Panc1 (cell line): Measurements from ENCODE around the gene SH3BP1. TPM values are rescaled to one million over a fixed set of nuclear protein-coding genes. Genes with fewer than 3 reads are reported as not detected.

Source experiments
- ATAC-seq: fragments of 200-7000 bp; cut with Tn5 transposase; 2 replicates; pipeline ENCODE4 v1.9.1; 2020; ENCODE audit warnings: mild to moderate bottlenecking, moderate library complexity
- BruUV-seq: library from RNA; stranded (reverse); fragments of 400-500 nt; replicated peaks from 2 replicates; lab custom pipeline; 2021; lab: Mats Ljungman, UMichigan
- CTCF ChIA-PET: fragments of 300-600 bp; sonication (Branson Sonifier 250); formaldehyde crosslinking; loops from one replicate; lab custom pipeline; 2022; ENCODE audit warnings: antibody characterized with exemption; lab: Charles Lee
- POLR2A ChIA-PET: fragments of 300-600 bp; sonication (Branson Sonifier 250); formaldehyde crosslinking; loops from one replicate; lab custom pipeline; 2022; ENCODE audit warnings: antibody characterized with exemption; lab: Charles Lee
- DNase-seq: peaks from one replicate; pipeline ENCODE4 v3.0.0-alpha.2; 2010; ENCODE audit warnings: low read depth, low spot score
- H3K27ac ChIP-seq: 2 replicates; pipeline ENCODE4 v1.5.1; 2011; ENCODE audit warnings: mild to moderate bottlenecking, low read length, inconsistent platforms
- H3K27me3 ChIP-seq: fragments of 200-500 bp; sonication (Bioruptor generic); 2 replicates; pipeline ENCODE4 v1.6.0; 2014; ENCODE audit warnings: low read length, inconsistent platforms; ENCODE audit not compliant: control insufficient read depth, insufficient read depth
- H3K36me3 ChIP-seq: fragments of 200-500 bp; sonication (Bioruptor generic); 2 replicates; pipeline ENCODE4 v1.5.1; 2014; ENCODE audit warnings: inconsistent platforms, mild to moderate bottlenecking, low read length, moderate library complexity; ENCODE audit not compliant: control insufficient read depth, insufficient read depth
- H3K4me1 ChIP-seq: 2 replicates; pipeline ENCODE4 v1.5.1; 2011; ENCODE audit warnings: inconsistent platforms, mild to moderate bottlenecking, low read length, moderate library complexity; ENCODE audit not compliant: control insufficient read depth, insufficient read depth
- H3K4me3 ChIP-seq, 2 experiments: 2 replicates each; pipeline ENCODE4 v1.5.1; 2011 to 2012; ENCODE audit warnings: low read depth in 2 of 2, low read length in 2 of 2, mild to moderate bottlenecking in 2 of 2, inconsistent platforms in 1 of 2, moderate library complexity in 1 of 2
- H3K9me3 ChIP-seq: fragments of 200-500 bp; sonication (Bioruptor generic); 2 replicates; pipeline ENCODE4 v1.5.1; 2014; ENCODE audit warnings: low read depth, mild to moderate bottlenecking, inconsistent platforms, low read length, moderate library complexity; ENCODE audit not compliant: control insufficient read depth, insufficient read depth
- POLR2AphosphoS5 ChIP-seq: IDR thresholded peaks from 2 replicates; pipeline ENCODE4 v1.6.1; 2012; ENCODE audit warnings: mild to moderate bottlenecking, low read depth, low read length, moderate library complexity
- SIN3A ChIP-seq: IDR thresholded peaks from 2 replicates; pipeline ENCODE4 v1.6.1; 2012; ENCODE audit warnings: low read depth, mild to moderate bottlenecking, low read length, moderate library complexity, borderline replicate concordance; ENCODE audit not compliant: insufficient read depth
- TCF7L2 ChIP-seq: IDR thresholded peaks from 2 replicates; pipeline ENCODE4 v1.6.1; 2011; ENCODE audit warnings: mild to moderate bottlenecking, low read depth, low read length, inconsistent platforms
- in situ Hi-C: cut with HindIII; loops from 2 replicates; pipeline ENCODE4 v1.10.0; 2016; ENCODE audit warnings: low sequenced_read_pairs, low pct_unique_long_range_greater_than_20kb
- intact Hi-C: fragments of 100-400 bp; cut with micrococcal nuclease; formaldehyde crosslinking; loops from one replicate; pipeline ENCODE4 v1.10.0; 2022; ENCODE audit not compliant: unreplicated experiment
- total RNA-seq: library from RNA; stranded (reverse); gene quantifications from one replicate; pipeline ENCODE4 v1.2.1, GENCODE V29; 2021; ENCODE audit not compliant: unreplicated experiment
- TF ChIP-seq, protein P1 (sequence below): fragments of 450-650 bp; IDR thresholded peaks from 2 replicates; pipeline ENCODE4 v1.5.1; 2017; ENCODE audit warnings: mild to moderate bottlenecking
- TF ChIP-seq, protein P2 (sequence below), 2 experiments: IDR thresholded peaks; 2 replicates each; pipeline ENCODE4 v1.6.1; 2011 to 2012; ENCODE audit warnings: low read depth in 2 of 2, control low read depth in 1 of 2, low read length in 1 of 2, mild to moderate bottlenecking in 1 of 2, moderate library complexity in 1 of 2; ENCODE audit not compliant: insufficient read depth in 1 of 2

Gene SH3BP1
- total RNA-seq, 1 experiment from 2014 or later: 6.8 TPM

DNA sequence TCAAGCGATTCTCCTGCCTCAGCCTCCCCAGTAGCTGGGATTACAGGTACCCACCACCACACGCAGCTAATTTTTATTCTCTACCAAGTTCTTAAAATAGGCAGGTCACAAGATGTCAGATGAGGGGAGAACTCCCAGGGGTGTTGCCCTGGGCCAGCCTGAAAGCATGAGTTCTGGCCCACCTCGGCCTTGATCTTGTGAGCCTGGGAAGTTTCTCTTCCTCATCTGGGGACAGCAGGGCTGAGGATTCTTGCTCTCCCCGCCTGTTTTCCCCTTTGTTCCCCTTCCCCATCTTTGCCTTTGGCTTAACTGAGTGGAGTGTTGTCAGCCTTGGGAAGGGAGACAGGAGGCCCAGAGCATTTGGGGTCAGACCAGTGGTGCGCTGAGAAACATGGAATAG, 22.6 kb downstream of the SH3BP1 start:
- in situ Hi-C loops: no loop called here
- ChIA-PET POLR2A (interaction anchor here (0.5 to 0.6 kb wide), 2 partner anchors 54 to 71 kb away, joined by 8 to 10 read pairs; no protein-coding TSS in a partner anchor), CTCF (interaction anchor here (2.1 kb wide), 1 partner anchor 19 kb away, joined by 11 read pairs; no protein-coding TSS in a partner anchor)
- H3K4me3 ChIP-seq: no peak overlapping the region
- ATAC-seq (no peak), DNase-seq (no peak)
- no TSS peak for BruUV-seq
- no peak overlapping the region for H3K27ac ChIP-seq
- intact Hi-C loops: no loop called here
- H3K36me3 ChIP-seq: no peaks in the 10 kb centered on the region
- TF ChIP-seq POLR2AphosphoS5: no peak
- TF ChIP-seq, protein P1, sequence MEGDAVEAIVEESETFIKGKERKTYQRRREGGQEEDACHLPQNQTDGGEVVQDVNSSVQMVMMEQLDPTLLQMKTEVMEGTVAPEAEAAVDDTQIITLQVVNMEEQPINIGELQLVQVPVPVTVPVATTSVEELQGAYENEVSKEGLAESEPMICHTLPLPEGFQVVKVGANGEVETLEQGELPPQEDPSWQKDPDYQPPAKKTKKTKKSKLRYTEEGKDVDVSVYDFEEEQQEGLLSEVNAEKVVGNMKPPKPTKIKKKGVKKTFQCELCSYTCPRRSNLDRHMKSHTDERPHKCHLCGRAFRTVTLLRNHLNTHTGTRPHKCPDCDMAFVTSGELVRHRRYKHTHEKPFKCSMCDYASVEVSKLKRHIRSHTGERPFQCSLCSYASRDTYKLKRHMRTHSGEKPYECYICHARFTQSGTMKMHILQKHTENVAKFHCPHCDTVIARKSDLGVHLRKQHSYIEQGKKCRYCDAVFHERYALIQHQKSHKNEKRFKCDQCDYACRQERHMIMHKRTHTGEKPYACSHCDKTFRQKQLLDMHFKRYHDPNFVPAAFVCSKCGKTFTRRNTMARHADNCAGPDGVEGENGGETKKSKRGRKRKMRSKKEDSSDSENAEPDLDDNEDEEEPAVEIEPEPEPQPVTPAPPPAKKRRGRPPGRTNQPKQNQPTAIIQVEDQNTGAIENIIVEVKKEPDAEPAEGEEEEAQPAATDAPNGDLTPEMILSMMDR: no peak
- no peak for TF ChIP-seq SIN3A
- TF ChIP-seq TCF7L2: no peak
- TF ChIP-seq, protein P2, sequence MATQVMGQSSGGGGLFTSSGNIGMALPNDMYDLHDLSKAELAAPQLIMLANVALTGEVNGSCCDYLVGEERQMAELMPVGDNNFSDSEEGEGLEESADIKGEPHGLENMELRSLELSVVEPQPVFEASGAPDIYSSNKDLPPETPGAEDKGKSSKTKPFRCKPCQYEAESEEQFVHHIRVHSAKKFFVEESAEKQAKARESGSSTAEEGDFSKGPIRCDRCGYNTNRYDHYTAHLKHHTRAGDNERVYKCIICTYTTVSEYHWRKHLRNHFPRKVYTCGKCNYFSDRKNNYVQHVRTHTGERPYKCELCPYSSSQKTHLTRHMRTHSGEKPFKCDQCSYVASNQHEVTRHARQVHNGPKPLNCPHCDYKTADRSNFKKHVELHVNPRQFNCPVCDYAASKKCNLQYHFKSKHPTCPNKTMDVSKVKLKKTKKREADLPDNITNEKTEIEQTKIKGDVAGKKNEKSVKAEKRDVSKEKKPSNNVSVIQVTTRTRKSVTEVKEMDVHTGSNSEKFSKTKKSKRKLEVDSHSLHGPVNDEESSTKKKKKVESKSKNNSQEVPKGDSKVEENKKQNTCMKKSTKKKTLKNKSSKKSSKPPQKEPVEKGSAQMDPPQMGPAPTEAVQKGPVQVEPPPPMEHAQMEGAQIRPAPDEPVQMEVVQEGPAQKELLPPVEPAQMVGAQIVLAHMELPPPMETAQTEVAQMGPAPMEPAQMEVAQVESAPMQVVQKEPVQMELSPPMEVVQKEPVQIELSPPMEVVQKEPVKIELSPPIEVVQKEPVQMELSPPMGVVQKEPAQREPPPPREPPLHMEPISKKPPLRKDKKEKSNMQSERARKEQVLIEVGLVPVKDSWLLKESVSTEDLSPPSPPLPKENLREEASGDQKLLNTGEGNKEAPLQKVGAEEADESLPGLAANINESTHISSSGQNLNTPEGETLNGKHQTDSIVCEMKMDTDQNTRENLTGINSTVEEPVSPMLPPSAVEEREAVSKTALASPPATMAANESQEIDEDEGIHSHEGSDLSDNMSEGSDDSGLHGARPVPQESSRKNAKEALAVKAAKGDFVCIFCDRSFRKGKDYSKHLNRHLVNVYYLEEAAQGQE (IDR thresholded peaks at IDR 0.05; ENCODE audit: insufficient read depth in 1 of 2, low read depth in 2 of 2, low read length in 1 of 2): no peak
- H3K4me1 ChIP-seq: peaks cover 17% of the 10 kb centered on the region
- no peaks in the 10 kb centered on the region for H3K9me3 ChIP-seq
- no peaks in the 10 kb centered on the region for H3K27me3 ChIP-seq

DNA sequence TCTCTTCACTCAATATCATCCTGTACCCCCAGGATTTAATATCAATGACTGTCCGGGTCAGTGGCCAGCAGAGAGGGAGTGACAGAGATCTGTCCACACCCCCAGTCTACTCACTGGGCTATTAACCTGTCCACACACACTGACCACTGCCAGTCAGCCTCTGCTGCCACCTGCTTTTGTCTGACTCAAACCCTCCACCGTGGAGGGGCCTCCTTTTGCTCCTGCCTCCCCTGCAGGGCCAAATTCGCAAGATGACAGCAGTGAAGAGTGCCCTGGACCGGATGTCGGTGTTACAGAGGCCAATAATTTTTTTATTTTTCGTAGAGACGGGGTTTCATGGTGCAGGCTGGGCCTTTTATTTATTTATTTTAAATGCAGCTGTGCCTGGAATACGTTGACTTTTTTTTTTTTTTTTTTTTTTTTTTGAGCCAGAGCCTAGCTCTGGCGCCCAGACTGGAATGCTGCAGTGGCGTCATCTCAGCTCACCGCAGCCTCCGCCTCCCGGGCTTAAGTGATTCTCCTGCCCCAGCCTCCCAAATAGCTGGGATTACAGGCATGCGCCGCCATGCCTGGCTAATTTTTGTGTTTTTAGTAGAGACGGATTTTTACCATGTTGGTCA, 24.2 kb downstream of the SH3BP1 start:
- peaks cover 17% of the 10 kb centered on the region for H3K4me1 ChIP-seq
- BruUV-seq: no TSS peak
- POLR2A ChIA-PET: no interaction called here
- H3K4me3 ChIP-seq: no peak overlapping the region
- DNase-seq: no peak
- ATAC-seq: no peak
- no peaks in the 10 kb centered on the region for H3K27me3 ChIP-seq
- no peak overlapping the region for H3K27ac ChIP-seq
- in situ Hi-C loops: no loop called here
- H3K9me3 ChIP-seq: no peaks in the 10 kb centered on the region
- TF ChIP-seq, protein P2 (IDR thresholded peaks at IDR 0.05; ENCODE audit: insufficient read depth in 1 of 2, low read depth in 2 of 2, low read length in 1 of 2): no peak
- no peak for TF ChIP-seq TCF7L2
- no peak for TF ChIP-seq SIN3A
- TF ChIP-seq, protein P1: no peak
- no peak for TF ChIP-seq POLR2AphosphoS5
- CTCF ChIA-PET: interaction anchor here (0.6 kb wide), 1 partner anchor 70 kb away, joined by 18 read pairs; no protein-coding TSS in a partner anchor
- intact Hi-C loops: no loop called here
- no peaks in the 10 kb centered on the region for H3K36me3 ChIP-seq
